Measurements from ENCODE around the gene C10orf90.

Gene C10orf90

DNA sequence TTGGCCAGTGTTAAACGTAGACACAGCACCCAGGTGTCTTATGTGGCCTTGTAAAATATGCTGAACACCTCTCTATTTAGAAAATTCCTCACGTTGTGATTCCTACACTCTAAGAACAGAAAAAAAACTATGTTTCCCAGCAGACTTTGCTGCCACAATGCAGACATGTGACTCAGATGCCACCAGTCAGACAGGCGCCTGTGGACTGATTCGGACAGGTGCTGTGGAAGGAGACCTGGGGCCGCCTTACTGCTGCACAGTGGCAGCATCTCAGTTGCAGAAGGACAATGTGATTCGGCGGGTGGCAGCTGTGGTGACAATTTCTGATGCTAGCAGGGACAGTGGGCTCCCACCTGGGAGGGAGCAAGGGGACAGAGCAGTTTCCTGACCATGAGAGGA is 88.8 kb downstream of the C10orf90 start:
- Histone ChIP-seq H3K27me3 (ENCODE audit: insufficient read depth, low read depth, severe bottlenecking) (no peaks in the 10 kb centered on the region), H3K4me3 (ENCODE audit: low read depth, low read length) (no peak overlapping the region), H3K36me3 (no peaks in the 10 kb centered on the region), H3K27ac (no peak overlapping the region), H3K9me3 (ENCODE audit: severe bottlenecking) (no peaks in the 10 kb centered on the region)
- TF ChIP-seq, protein P1, sequence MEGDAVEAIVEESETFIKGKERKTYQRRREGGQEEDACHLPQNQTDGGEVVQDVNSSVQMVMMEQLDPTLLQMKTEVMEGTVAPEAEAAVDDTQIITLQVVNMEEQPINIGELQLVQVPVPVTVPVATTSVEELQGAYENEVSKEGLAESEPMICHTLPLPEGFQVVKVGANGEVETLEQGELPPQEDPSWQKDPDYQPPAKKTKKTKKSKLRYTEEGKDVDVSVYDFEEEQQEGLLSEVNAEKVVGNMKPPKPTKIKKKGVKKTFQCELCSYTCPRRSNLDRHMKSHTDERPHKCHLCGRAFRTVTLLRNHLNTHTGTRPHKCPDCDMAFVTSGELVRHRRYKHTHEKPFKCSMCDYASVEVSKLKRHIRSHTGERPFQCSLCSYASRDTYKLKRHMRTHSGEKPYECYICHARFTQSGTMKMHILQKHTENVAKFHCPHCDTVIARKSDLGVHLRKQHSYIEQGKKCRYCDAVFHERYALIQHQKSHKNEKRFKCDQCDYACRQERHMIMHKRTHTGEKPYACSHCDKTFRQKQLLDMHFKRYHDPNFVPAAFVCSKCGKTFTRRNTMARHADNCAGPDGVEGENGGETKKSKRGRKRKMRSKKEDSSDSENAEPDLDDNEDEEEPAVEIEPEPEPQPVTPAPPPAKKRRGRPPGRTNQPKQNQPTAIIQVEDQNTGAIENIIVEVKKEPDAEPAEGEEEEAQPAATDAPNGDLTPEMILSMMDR (IDR thresholded peaks at IDR 0.05; ENCODE audit: low read depth, low read length): no peak
- DNase-seq: no peak

DNA sequence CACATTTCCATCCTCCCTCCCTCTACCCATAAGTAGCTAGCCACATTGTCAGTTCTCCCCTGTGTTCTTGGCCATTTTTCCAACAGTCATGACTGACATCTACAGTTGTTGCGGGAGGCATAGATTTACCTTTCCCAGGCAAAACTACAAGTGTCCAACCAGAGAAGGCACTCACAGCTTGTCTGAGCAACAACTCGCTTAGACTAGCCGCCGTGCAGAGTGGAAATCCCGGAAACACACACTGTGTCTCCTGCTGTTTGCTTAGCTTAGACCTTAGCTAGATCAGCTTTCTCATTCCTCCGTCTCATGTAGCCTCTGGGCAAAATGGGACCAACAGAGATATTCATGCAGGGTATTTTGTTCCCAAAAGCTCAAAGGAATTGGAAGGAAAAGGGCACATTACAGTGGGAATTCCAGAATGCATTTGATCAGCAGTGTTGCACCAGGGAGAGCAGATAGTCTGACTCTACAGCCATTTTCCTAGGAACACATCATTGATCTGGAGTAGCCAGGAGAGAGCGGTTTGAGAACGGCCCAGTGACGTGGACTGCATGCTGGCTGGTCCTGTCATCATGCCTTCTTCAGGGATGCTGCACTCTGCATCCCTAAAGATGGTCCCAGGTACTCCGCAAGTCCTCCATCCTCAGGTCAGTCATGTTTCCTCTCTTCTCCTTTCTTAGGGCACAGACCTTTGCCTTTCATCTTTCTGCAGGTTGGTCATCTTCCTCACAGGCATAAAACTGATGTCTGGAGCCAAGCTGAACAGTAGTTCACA is 89.4 kb downstream of the C10orf90 start:
- H3K4me3 ChIP-seq (ENCODE audit: low read depth, low read length): no peak overlapping the region
- no peak overlapping the region for H3K27ac ChIP-seq
- H3K9me3 ChIP-seq (ENCODE audit: severe bottlenecking): no peaks in the 10 kb centered on the region
- no peaks in the 10 kb centered on the region for H3K27me3 ChIP-seq (ENCODE audit: insufficient read depth, low read depth, severe bottlenecking)
- TF ChIP-seq, protein P1 (IDR thresholded peaks at IDR 0.05; ENCODE audit: low read depth, low read length): no peak
- H3K36me3 ChIP-seq: no peaks in the 10 kb centered on the region
- no peak for DNase-seq

DNA sequence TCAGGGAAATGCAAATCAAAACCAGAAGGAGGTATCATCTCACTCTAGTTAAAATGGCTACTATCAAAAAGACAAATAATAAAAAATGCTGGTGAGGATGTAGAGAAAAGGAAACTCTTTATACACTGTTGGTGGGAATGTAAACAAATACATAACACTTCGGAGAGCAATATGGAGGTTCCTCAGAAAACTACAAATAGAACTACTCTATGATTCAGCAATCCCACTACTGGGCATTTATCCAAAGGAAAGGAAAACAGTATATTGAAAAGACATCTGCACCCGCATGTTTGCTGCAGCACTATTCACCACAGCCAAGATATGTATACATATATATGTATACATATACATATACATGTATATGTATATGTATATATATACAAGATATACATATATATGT is 94.2 kb downstream of the C10orf90 start:
- peaks cover 5% of the 10 kb centered on the region for H3K9me3 ChIP-seq (ENCODE audit: severe bottlenecking)
- TF ChIP-seq, protein P1 (IDR thresholded peaks at IDR 0.05; ENCODE audit: low read depth, low read length): no peak
- H3K36me3 ChIP-seq: no peaks in the 10 kb centered on the region
- H3K27ac ChIP-seq: no peak overlapping the region
- no peak overlapping the region for H3K4me3 ChIP-seq (ENCODE audit: low read depth, low read length)
- no peak for DNase-seq
- no peaks in the 10 kb centered on the region for H3K27me3 ChIP-seq (ENCODE audit: insufficient read depth, low read depth, severe bottlenecking)

DNA sequence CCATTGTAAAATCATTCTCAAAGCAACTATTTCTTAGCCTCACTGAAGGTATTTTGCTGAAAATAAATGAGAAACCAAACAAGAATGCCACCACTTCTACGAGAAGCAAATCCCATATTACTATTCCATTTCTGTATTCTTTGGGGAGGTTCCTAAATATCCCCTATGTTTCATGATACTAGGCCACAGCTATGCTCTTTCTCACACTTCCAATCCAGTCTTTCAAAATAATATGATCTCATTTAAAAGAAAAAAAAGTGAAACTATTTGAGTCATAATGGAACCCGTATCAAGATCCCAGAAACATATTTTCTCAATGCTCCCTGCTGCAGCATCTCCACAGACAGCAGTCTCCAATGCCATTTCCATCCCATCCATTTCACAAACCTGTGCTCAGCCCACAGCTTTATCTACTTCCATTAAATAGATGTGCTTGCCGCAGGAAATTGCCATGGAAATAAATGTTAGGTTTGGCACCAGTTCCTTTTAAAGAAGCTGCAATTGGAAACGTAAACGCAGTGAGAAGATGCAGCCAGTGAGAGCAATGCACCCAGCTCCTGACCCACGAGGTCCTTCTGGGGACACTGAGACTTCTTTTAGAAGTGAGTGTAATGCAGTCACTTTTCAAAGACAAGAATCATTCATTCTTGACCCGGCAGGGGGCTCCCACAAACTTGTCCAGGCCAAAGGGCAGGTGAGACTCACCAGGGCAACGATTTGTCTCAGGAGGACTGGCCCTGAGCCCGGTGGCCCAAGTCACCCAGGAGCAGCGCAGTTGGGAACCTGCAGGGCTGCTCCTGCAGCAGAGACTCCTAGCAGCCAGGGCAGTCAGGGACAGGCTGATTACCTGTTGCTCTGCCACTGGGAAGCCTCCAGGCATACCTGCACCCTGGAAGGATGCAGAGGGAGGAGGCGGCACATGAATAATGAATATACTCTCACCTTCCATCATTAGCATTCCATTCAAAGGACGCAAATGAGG is 99.6 kb downstream of the C10orf90 start:
- Histone ChIP-seq H3K9me3 (ENCODE audit: severe bottlenecking) (peaks cover 5% of the 10 kb centered on the region), H3K27me3 (ENCODE audit: insufficient read depth, low read depth, severe bottlenecking) (no peaks in the 10 kb centered on the region), H3K4me3 (ENCODE audit: low read depth, low read length) (no peak overlapping the region), H3K27ac (no peak overlapping the region), H3K36me3 (no peaks in the 10 kb centered on the region)
- DNase-seq: no peak
- TF ChIP-seq, protein P1 (IDR thresholded peaks at IDR 0.05; ENCODE audit: low read depth, low read length): 0 out of 2 replicates have a peak, but pooled peaks have one; percentile 14

DNA sequence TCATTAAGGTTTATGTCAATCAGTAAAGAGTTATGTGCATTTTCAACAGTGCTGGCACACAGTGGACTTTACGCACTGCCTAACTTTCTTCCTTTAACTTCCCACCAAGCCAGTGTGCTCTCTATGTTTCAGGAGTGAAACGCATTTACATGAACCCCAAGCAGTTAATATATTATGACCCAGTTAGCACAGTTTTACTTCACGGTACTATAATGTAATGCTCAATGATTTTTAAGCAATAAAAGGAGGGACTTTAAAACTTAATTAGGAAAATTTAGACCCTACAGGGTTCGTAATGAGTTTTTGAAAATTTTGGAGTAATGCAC is 100.3 kb downstream of the C10orf90 start:
- no peak overlapping the region for H3K27ac ChIP-seq
- no peak for DNase-seq
- no peak overlapping the region for H3K4me3 ChIP-seq (ENCODE audit: low read depth, low read length)

More for the DNA sequence above, 100.3 kb downstream of the C10orf90 start:
- peaks cover under 1% of the 10 kb centered on the region for H3K9me3 ChIP-seq (ENCODE audit: severe bottlenecking)
- no peaks in the 10 kb centered on the region for H3K36me3 ChIP-seq
- TF ChIP-seq, protein P1 (IDR thresholded peaks at IDR 0.05; ENCODE audit: low read depth, low read length): no peak
- H3K27me3 ChIP-seq (ENCODE audit: insufficient read depth, low read depth, severe bottlenecking): no peaks in the 10 kb centered on the region
